ENCODE measurements around the gene FGF8.

DNA sequence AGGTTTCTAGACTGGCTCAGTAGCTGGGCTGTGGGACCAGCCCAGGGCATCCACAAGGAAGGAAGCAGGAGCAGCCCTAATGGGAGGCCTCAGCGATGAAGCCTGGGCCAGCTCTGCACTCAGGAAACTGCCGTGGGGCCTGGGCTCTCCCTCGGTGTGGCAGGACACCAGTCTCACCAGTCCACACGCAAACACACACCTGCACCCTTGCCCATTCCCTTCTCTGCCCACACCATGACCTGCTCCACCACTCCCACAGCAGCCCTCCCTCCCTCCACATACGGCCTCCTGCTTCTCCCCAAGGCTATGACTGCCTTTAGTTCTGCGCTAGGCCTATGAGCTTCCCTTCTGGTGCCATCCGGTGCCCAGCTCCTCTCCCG lies 7.1 kb downstream of the FGF8 start:
- no peak for TF ChIP-seq YY1 (IDR thresholded peaks at IDR 0.05; ENCODE audit: insufficient read depth, insufficient read length)
- TF ChIP-seq SUZ12 (IDR thresholded peaks at IDR 0.05; ENCODE audit: extremely low read depth, insufficient read depth, insufficient read length) = no peak

All from NT2/D1 (cell line).